ENCODE results near the gene THAP11.

- no peak for TF ChIP-seq CTCF (IDR thresholded peaks at IDR 0.05)
- TF ChIP-seq POLR2A (IDR thresholded peaks at IDR 0.05): no peak
These were observed 40.2 kb upstream of the THAP11 start for GRCh38 chr16:67801883-67802282.
